MCF 10A (cell line): Measurements from ENCODE around the gene OXLD1. TPM values are rescaled to one million over a fixed set of nuclear protein-coding genes. Genes with fewer than 3 reads are reported as not detected.

Experiments
- BruUV-seq: library from RNA; stranded (reverse); fragments of 400-500 nt; replicated peaks from 2 replicates; lab custom pipeline; 2021; lab: Mats Ljungman, UMichigan
- CTCF ChIA-PET: fragments of 300-600 bp; sonication (Branson Sonifier 250); formaldehyde crosslinking; extraction: SDS; loops from one replicate; lab custom pipeline; 2021; ENCODE audit warnings: antibody characterized with exemption, inconsistent platforms; lab: Yijun Ruan, JAX
- POLR2A ChIA-PET: fragments of 300-600, 350-650 bp; sonication (Branson Sonifier 250); formaldehyde crosslinking; extraction: SDS; loops from one replicate; lab custom pipeline; 2020; ENCODE audit warnings: antibody characterized with exemption, inconsistent platforms; lab: Yijun Ruan, JAX
- DNase-seq: peaks from one replicate; pipeline ENCODE4 v3.0.0-alpha.2; 2018; ENCODE audit not compliant: unreplicated experiment
- H3K27ac Mint-ChIP-seq: one replicate; pipeline ENCODE4 v1.8.0; 2022; ENCODE audit warnings: mild to moderate bottlenecking, low read depth, mixed read lengths; ENCODE audit not compliant: unreplicated experiment
- H3K27me3 Mint-ChIP-seq: one replicate; pipeline ENCODE4 v1.8.0; 2022; ENCODE audit warnings: mixed read lengths; ENCODE audit not compliant: insufficient read depth, unreplicated experiment
- H3K36me3 Mint-ChIP-seq: one replicate; pipeline ENCODE4 v1.8.0; 2022; ENCODE audit warnings: mild to moderate bottlenecking, moderate library complexity, mixed read lengths; ENCODE audit not compliant: insufficient read depth, unreplicated experiment
- H3K4me1 Mint-ChIP-seq: one replicate; pipeline ENCODE4 v1.8.0; 2022; ENCODE audit warnings: mixed read lengths; ENCODE audit not compliant: insufficient read depth, unreplicated experiment
- H3K4me3 Mint-ChIP-seq: one replicate; pipeline ENCODE4 v1.8.0; 2022; ENCODE audit warnings: mild to moderate bottlenecking, moderate library complexity, mixed read lengths; ENCODE audit not compliant: unreplicated experiment
- H3K9me3 Mint-ChIP-seq: one replicate; pipeline ENCODE4 v1.8.0; 2022; ENCODE audit warnings: mixed read lengths; ENCODE audit not compliant: unreplicated experiment
- intact Hi-C: fragments of 100-400 bp; cut with micrococcal nuclease; formaldehyde crosslinking; loops from 2 replicates; pipeline ENCODE4 v1.14.1; 2022
- total RNA-seq: library from RNA; stranded (reverse); gene quantifications from 2 replicates; pipeline ENCODE4 v1.2.3, GENCODE V29; 2022
- TF ChIP-seq, protein P1 (sequence below): fragments of 200-600 bp; IDR thresholded peaks from one replicate; pipeline ENCODE4 v1.8.0; 2022; ENCODE audit warnings: antibody characterized with exemption, mild to moderate bottlenecking; ENCODE audit not compliant: unreplicated experiment

Gene OXLD1
- total RNA-seq, 1 experiment from 2014 or later, result 54.8 TPM

- no peak for DNase-seq
- peak overlapping the region; percentile 97 for H3K27ac Mint-ChIP-seq
- BruUV-seq, result no TSS peak
Measured at GRCh38 chr17:81701288-81702071, 35.1 kb upstream of the OXLD1 start.

GRCh38 chr17:81700353-81701287 is 34.2 kb upstream of the OXLD1 start:
- POLR2A ChIA-PET, result interaction anchor here (0.5 to 3.9 kb wide), 5 partner anchors 12 to 188 kb away, joined by 3 to 122 read pairs (median 8); partner anchors contain the start of genes ACTG1, ARL16, CCDC137 and HGS
- no TSS peak for BruUV-seq
- Mint-ChIP-seq H3K4me3 (no peak overlapping the region), H3K4me1 (peaks cover 12% of the 10 kb centered on the region), H3K9me3 (no peaks in the 10 kb centered on the region), H3K27me3 (no peaks in the 10 kb centered on the region), H3K36me3 (peaks cover 67% of the 10 kb centered on the region), H3K27ac (peak overlapping the region; percentile 97)
- TF ChIP-seq, protein P1, sequence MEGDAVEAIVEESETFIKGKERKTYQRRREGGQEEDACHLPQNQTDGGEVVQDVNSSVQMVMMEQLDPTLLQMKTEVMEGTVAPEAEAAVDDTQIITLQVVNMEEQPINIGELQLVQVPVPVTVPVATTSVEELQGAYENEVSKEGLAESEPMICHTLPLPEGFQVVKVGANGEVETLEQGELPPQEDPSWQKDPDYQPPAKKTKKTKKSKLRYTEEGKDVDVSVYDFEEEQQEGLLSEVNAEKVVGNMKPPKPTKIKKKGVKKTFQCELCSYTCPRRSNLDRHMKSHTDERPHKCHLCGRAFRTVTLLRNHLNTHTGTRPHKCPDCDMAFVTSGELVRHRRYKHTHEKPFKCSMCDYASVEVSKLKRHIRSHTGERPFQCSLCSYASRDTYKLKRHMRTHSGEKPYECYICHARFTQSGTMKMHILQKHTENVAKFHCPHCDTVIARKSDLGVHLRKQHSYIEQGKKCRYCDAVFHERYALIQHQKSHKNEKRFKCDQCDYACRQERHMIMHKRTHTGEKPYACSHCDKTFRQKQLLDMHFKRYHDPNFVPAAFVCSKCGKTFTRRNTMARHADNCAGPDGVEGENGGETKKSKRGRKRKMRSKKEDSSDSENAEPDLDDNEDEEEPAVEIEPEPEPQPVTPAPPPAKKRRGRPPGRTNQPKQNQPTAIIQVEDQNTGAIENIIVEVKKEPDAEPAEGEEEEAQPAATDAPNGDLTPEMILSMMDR, result no peak
- CTCF ChIA-PET, result interaction anchor here (0.7 to 1.6 kb wide), 2 partner anchors 9 to 25 kb away, joined by 3 to 8 read pairs; no protein-coding TSS in a partner anchor
- no peak for DNase-seq
- intact Hi-C loops, result no loop called here

More at GRCh38 chr17:81701288-81702071, 35.1 kb upstream of the OXLD1 start:
- CTCF ChIA-PET, result interaction anchor here (0.6 to 1.6 kb wide), 4 partner anchors 9 to 28 kb away, joined by 3 to 8 read pairs (median 3); no protein-coding TSS in a partner anchor
- Mint-ChIP-seq H3K4me3 (peak overlapping the region; percentile 98), H3K9me3 (no peaks in the 10 kb centered on the region), H3K36me3 (peaks cover 70% of the 10 kb centered on the region), H3K4me1 (peaks cover 12% of the 10 kb centered on the region), H3K27me3 (no peaks in the 10 kb centered on the region)
- TF ChIP-seq, protein P1, result no peak
- intact Hi-C loops, result no loop called here
- POLR2A ChIA-PET, result interaction anchor here (0.5 to 3.9 kb wide), 10 partner anchors 10 to 364 kb away, joined by 3 to 122 read pairs (median 10); partner anchors contain the start of genes ACTG1, ARL16, CCDC137 and DUS1L

GRCh38 chr17:81697261-81698044 is 31.0 kb upstream of the OXLD1 start:
- no peak overlapping the region for H3K27ac Mint-ChIP-seq
- TF ChIP-seq, protein P1, result no peak
- H3K27me3 Mint-ChIP-seq, result no peaks in the 10 kb centered on the region
- CTCF ChIA-PET, result no interaction called here
- H3K4me3 Mint-ChIP-seq, result no peak overlapping the region
- no TSS peak for BruUV-seq
- no peaks in the 10 kb centered on the region for H3K9me3 Mint-ChIP-seq
- POLR2A ChIA-PET, result interaction anchor here (3.3 kb wide), 1 partner anchor 13 kb away, joined by 19 read pairs; the partner anchor contains the start of genes ARL16 and HGS
- no peak for DNase-seq
- H3K36me3 Mint-ChIP-seq, result peaks cover 61% of the 10 kb centered on the region
- peaks cover 6% of the 10 kb centered on the region for H3K4me1 Mint-ChIP-seq
- intact Hi-C loops, result no loop called here
